Epithelial cell of esophagus (primary cell): ENCODE results near the gene AP1G2.
A peak's percentile ranks its signal among the peaks of the same experiment; 100 is the strongest.

Experiments used
- DNase-seq: peaks from one replicate; pipeline ENCODE4 v3.0.0; 2010; ENCODE audit warnings: low read depth
- H3K4me3 ChIP-seq: 2 replicates; pipeline ENCODE4 v1.5.1; 2011; ENCODE audit warnings: mild to moderate bottlenecking, low read length, control low read depth
- TF ChIP-seq, protein P1 (sequence below): IDR thresholded peaks from 2 replicates; pipeline ENCODE4 v1.5.1; 2011; ENCODE audit warnings: low read depth, mild to moderate bottlenecking, low read length, control low read depth, inconsistent platforms; ENCODE audit not compliant: insufficient read depth; ENCODE audit errors: missing control alignments

Gene AP1G2

DNA sequence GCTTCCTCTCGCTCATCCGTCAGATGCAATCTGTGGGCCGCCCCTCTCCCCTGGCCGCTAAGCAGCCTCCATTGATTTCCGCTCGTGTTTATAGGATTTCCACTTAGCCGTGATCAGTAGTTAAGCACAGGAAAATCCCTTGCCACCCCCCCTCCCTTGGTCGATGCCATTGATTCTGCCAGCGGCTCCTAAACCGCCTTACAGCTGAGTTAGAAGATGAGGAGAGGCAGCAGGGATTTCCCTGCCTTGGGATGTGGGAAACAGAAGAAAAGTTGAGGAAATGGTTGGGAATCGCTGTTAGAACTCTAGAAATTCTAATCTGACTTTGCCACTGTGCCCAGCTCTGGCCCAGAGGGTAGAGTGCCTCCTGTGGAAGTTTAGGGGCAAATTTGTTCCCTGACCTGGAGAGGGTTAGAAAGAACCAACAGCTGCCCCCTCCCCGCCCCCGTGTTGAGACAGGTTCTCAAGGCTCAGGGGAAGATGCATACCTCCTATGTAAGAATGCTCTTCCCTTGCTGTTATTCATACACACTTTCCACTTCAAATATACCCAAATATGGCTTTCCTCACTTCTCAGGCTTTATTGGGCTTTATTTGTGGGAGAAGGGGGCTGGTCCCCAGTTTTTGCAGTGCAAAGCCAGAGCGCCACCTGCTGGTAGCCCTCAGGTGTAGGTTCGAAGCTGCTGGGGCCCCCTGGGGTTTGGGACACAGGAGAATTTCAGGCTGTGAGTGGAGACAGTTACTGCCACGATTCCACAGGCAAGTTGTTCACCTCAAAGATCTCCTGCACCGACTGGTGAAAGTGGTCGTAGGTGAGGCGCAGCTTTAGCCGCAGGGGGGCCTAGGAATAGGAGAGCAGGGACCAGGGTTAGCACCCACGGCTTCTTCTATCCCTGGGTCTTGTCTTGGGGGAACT lies 8.3 kb downstream of the AP1G2 start:
- TF ChIP-seq, protein P1, sequence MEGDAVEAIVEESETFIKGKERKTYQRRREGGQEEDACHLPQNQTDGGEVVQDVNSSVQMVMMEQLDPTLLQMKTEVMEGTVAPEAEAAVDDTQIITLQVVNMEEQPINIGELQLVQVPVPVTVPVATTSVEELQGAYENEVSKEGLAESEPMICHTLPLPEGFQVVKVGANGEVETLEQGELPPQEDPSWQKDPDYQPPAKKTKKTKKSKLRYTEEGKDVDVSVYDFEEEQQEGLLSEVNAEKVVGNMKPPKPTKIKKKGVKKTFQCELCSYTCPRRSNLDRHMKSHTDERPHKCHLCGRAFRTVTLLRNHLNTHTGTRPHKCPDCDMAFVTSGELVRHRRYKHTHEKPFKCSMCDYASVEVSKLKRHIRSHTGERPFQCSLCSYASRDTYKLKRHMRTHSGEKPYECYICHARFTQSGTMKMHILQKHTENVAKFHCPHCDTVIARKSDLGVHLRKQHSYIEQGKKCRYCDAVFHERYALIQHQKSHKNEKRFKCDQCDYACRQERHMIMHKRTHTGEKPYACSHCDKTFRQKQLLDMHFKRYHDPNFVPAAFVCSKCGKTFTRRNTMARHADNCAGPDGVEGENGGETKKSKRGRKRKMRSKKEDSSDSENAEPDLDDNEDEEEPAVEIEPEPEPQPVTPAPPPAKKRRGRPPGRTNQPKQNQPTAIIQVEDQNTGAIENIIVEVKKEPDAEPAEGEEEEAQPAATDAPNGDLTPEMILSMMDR = peak; percentile 96
- peak; percentile 65 for DNase-seq
- H3K4me3 ChIP-seq = no peak overlapping the region

DNA sequence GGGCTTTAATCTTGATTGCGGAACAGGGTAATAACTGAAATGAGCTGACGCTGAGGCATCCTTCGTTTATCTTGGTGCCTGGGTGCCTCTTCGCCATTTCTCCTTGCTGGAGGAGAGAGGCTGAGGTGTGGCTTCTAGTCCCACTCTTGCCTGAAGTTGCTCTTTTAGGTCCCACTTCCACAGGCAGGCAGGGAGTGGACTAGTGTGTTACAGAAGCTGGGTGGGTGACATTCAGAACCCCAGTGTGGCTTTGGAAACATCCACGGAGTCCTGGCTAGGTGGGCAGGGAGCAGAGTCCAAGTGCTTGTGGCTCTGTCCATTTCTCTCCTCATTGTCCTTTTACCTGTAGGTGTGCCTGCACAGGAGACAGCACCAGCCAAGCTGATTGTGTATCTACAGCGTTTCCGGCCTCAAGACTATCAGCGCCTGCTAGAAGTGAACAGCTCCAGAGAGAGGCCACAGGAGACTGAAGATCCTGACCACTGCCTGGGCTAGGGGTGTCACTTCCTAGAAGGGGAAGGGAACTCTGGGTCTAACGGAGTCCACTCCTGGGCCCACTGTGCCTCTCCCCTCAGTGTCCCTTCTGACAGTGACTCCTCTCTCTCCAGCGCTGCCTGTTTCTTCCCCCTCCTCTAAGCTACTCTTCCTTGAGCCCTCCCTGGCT lies 9.1 kb downstream of the AP1G2 start:
- no peak for DNase-seq
- H3K4me3 ChIP-seq = no peak overlapping the region

DNA sequence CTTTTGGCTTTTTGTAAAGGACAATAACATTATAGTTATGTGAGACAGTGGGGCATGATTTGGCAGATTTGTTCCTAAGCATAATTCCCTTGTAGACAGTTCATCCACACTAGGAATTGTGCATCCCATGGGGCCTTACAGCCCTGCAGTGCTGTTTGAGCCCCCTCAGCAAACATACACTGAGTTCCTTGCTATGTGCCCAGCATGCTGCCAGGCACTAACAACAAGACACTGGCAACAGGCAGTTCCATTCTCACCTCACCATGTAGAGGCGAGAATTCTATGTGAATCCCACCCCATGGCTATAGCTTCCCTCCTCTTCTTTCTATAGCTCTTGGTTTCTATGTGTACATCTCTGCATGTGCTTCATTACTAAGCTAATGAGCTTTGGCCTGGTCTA lies 9.6 kb downstream of the AP1G2 start:
- no peak for DNase-seq
- TF ChIP-seq, protein P1 = no peak
- no peak overlapping the region for H3K4me3 ChIP-seq

More for the DNA sequence above, 9.1 kb downstream of the AP1G2 start:
- TF ChIP-seq, protein P1 = no peak

DNA sequence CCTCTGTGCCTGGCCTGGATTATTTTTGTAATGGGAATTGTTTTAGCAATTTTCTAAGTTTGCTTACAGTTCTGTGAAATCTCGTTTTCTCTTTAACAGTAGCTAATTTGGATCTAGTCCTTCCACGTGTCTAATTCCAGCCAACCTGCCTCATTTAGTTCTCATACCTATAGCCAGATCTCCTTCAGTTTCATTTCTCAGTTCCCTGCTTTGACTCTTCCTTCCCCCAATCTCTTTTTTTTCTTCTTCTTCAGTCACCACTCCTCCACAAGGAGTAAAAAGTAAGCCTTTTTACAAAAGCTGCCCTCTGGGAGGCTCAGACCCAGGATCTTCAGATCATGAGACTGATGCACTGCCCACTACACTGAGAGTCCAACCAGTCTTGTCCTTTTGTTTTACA lies 10.1 kb downstream of the AP1G2 start:
- DNase-seq = no peak
- TF ChIP-seq, protein P1 = no peak
- peak overlapping the region; percentile 90 for H3K4me3 ChIP-seq

DNA sequence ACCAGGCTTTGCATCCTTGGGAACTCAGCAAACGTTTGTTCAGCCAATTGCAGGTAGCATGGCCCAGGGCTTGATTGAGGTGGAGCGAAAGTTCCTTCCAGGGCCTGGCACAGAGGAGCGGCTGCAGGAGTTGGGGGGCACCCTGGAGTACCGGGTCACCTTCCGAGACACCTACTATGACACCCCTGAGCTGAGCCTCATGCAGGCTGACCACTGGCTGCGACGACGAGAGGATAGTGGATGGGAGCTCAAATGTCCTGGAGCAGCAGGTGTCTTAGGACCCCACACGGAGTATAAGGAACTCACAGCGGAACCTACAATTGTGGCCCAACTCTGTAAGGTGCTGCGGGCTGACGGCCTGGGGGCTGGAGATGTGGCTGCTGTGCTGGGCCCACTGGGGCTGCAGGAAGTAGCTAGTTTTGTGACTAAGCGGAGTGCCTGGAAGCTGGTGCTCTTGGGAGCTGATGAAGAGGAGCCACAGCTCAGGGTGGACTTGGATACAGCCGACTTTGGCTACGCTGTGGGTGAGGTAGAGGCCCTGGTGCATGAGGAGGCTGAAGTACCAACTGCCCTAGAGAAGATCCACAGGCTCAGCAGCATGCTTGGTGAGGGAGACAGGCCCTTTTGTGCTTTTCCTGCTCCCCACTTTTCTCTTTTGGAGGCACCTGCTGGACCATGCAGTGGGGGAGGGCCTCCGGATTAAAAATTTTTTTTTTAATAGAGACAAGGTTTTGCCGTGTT lies 10.7 kb downstream of the AP1G2 start:
- peak; percentile 15 for DNase-seq
- TF ChIP-seq, protein P1 = no peak
- peak overlapping the region; percentile 90 for H3K4me3 ChIP-seq

DNA sequence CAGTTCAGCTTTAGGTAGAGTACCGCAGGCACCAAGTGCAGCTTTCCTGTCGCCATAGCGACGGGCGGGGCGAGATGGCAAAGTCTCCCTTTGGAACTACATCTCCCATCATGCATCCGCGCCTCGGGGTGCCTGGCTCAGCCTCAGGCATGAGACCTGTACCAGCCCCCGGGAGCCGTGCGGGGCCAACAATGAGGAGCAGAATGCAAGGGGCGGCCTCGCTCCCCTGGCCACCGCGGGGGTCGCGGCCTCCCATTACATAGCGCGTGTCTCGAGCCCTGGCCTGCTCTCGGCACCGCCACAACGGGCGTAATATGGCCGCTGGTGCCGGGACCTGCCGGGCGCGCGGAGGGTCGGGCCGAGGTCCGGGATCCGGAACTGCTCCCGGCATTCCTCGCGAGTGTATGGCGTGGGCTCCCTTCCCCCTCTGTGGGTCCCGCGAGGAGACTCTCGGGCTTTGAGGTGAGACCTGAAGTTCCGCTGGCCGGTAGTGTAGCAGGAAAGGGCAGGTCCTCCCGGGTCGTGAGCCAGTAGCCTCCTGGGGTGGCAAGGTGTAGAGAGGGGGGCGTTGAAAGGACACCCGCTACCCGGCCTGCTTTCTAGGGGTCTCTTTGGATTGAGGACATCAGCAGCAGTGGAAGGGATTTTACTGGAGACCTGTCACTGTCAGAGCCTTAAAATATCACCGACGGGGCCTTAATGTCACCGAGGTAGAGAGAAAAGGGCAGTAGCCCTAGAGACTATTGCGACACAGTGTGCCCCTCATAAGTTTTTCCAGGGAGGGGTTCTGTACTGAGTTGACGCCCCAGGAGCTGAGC lies 11.5 kb downstream of the AP1G2 start, which contains the start of gene THTPA:
THTPA (plus strand) TSS at position 390 of the 818 bp plus-strand sequence. CDS start 487 bp downstream, outside the sequence.
- TF ChIP-seq, protein P1 = no peak
- peak within 1 kb of the TSS; percentile 90 for H3K4me3 ChIP-seq
- peak; percentile 87 for DNase-seq
